Motor neuron (in vitro differentiated cells): ENCODE data around the gene RAMACL. TPM values are rescaled to one million over a fixed set of nuclear protein-coding genes. Genes with fewer than 3 reads are reported as not detected.
"Not testable (repeated sequence)": the region's sequence is repeated elsewhere in the genome, so short reads cannot be mapped to it uniquely, and the experiment has no call there.

Source experiments
- ATAC-seq, 8 experiments: fragments of 200-7000 bp; cut with Tn5 transposase; replicated peaks in 6 of 8; 2 replicates each; pipeline ENCODE4 v1.8.0; 2021; ENCODE audit warnings: mild to moderate bottlenecking in 8 of 8, moderate library complexity in 8 of 8
- H3K27ac ChIP-seq, 2 donors: fragments of 250-450 bp; sonication (Bioruptor Pico); 2 replicates each; pipeline ENCODE4 v1.9.0; 2021; ENCODE audit warnings: antibody characterized with exemption in 2 of 2, mild to moderate bottlenecking in 2 of 2, moderate library complexity in 1 of 2
- H3K4me1 ChIP-seq, 2 donors: fragments of 250-450 bp; sonication (Bioruptor Pico); replicated peaks in 1 of 2; 2 replicates each; pipeline ENCODE4 v1.6.1; 2021; ENCODE audit warnings: antibody characterized with exemption in 2 of 2, mild to moderate bottlenecking in 2 of 2, moderate library complexity in 1 of 2
- H3K4me3 ChIP-seq, 5 donors: fragments of 250-450 bp; sonication (Bioruptor Pico); 2 replicates each; pipeline ENCODE4 v1.9.0; 2021; ENCODE audit warnings: antibody characterized with exemption in 5 of 5, mild to moderate bottlenecking in 5 of 5, moderate library complexity in 4 of 5
- WGBS, 10 experiments: fragments of 450-650 bp; shearing (Covaris generic); methylation state at CpG; one replicate each; pipeline ENCODE4 v1.0.0; 2022; 5-methylcytosine and 5-hydroxymethylcytosine counted together
- in situ Hi-C, 9 experiments: fragments of 400-800 bp; cut with MboI; loops; one replicate each; pipeline ENCODE4 v1.15.0; 2021; ENCODE audit warnings: low sequenced_read_pairs in 9 of 9, low pct_unique_long_range_greater_than_20kb in 2 of 9; ENCODE audit not compliant: unreplicated experiment in 9 of 9
- total RNA-seq, 8 experiments: library from RNA; unstranded; fragments of 300-600 nt; gene quantifications; 2 replicates each; pipeline versions ENCODE4 v1.2.3 to v1.2.4, GENCODE V29; 2022

RAMACL gene
- total RNA-seq, 8 experiments from 2014 or later = 0.50 to 2.7 (median 1.1) TPM

- Histone ChIP-seq H3K4me3 (no peak overlapping the region), H3K4me1 (peaks cover 3 to 9% of the 10 kb centered on the region in 2 donors), H3K27ac (no peak overlapping the region)
- in situ Hi-C loops = no loop called here
- 40 to 83% (median 71%) methylated on average over 2 to 7 of the region's 10 CpGs; no CpG with 5 or more reads in 2 of the 10 experiments for WGBS, 10 experiments
- peak in 1 of 8 experiments; percentile 45 for ATAC-seq
These were observed 1.3 kb upstream of the RAMACL start for GRCh38 chr6:166587631-166588413.

- in situ Hi-C loops = no loop called here
- no peak for ATAC-seq
- no peak overlapping the region for H3K4me3 ChIP-seq
- H3K4me1 ChIP-seq = peaks cover 3 to 9% of the 10 kb centered on the region in 2 donors
- 21 to 98% (median 86%) methylated on average over 1 to 11 of the region's 12 CpGs for WGBS, 10 experiments
- no peak overlapping the region for H3K27ac ChIP-seq
These were observed 1.5 kb downstream of the RAMACL start for GRCh38 chr6:166584853-166585429.

GRCh38 chr6:166584155-166584554 is 2.3 kb downstream of the RAMACL start:
- 0 to 100% (median 93%) methylated on average over 1 to 3 of the region's 3 CpGs; no CpG with 5 or more reads in 3 of the 10 experiments for whole genome bisulfite sequencing, 10 experiments
- H3K27ac ChIP-seq = no peak overlapping the region
- H3K4me3 ChIP-seq = no peak overlapping the region
- in situ Hi-C loops = no loop called here
- ATAC-seq = peak in 4 of 8 experiments; percentile 7 to 75 (median 66)
- H3K4me1 ChIP-seq = peaks cover 3 to 6% of the 10 kb centered on the region in 2 donors

DNA sequence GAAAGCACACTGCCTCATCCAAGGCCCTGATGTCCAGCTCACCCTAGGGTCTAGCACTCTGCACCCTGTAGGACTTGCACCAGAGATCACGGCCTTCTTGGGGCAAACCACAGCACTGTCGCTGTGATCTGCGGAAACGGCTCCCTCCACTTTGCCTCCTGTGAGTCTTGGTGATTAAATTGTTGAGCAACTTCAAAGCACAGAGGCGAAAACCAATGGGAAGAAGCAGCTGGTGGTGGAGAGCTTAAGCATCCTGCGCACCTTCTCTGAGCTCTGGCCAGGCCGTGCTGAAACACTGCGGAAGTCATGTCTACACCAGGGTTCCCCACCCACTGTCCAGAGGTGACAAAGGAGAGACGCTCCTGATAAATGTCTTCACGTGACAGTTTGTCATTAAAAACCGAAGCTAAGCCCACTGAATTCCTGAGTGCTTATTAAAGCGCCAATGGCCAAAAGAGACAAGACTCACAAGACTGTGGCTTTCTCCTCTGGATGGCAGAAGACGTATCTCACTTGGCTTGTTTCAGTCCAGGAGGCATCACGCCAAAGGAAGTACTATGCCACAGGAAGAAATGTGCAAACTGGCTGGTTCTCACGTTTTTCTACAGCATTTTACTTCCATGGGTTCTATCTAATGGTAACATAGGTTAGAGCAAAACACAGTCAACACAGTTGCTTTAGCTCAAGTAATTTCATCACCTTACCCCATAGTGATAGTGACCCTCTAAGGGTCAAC is 3.1 kb downstream of the RAMACL start:
- no peak overlapping the region for H3K27ac ChIP-seq
- WGBS, 10 experiments = 60 to 100% (median 94%) methylated on average over 2 to 11 of the region's 15 CpGs; no CpG with 5 or more reads in 1 of the 10 experiments
- in situ Hi-C loops = no loop called here
- H3K4me3 ChIP-seq = no peak overlapping the region
- H3K4me1 ChIP-seq = peaks cover 2 to 3% of the 10 kb centered on the region in 2 donors
- ATAC-seq = no peak

DNA sequence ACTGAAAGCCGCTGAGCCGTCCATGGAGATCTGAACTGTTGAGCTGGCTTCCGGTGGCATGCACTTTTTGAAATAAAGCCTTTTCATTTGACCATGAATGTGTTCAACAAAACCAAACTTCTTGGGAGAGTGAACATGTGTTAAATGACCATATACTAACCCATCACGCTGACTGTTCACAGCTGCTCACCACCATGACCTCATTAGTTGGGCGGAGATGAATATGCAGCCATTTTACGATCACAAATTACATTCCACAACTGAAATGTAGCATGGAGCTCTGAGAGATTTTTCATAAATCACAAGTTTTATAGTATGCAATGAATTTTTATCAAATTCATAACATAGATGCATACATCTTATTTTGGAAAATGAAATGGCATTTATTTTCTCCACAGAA is 4.2 kb downstream of the RAMACL start:
- ATAC-seq = peak in 3 of 8 experiments; percentile 92 to 97 (median 95)
- in situ Hi-C loops = no loop called here

GRCh38 chr6:166581801-166582200 is 4.7 kb downstream of the RAMACL start:
- WGBS, 10 experiments = 60% methylated on average over 1 of the region's 8 CpGs; no CpG with 5 or more reads in 9 of the 10 experiments
- in situ Hi-C loops, ATAC-seq: not testable (repeated sequence)

More for the DNA sequence above, 4.2 kb downstream of the RAMACL start:
- H3K27ac ChIP-seq = no peak overlapping the region
- H3K4me1 ChIP-seq = peaks cover 0 to 2% of the 10 kb centered on the region in 2 donors
- no peak overlapping the region for H3K4me3 ChIP-seq
- 0 to 100% (median 84%) methylated on average over 1 to 6 of the region's 6 CpGs; no CpG with 5 or more reads in 1 of the 10 experiments for WGBS, 10 experiments

DNA sequence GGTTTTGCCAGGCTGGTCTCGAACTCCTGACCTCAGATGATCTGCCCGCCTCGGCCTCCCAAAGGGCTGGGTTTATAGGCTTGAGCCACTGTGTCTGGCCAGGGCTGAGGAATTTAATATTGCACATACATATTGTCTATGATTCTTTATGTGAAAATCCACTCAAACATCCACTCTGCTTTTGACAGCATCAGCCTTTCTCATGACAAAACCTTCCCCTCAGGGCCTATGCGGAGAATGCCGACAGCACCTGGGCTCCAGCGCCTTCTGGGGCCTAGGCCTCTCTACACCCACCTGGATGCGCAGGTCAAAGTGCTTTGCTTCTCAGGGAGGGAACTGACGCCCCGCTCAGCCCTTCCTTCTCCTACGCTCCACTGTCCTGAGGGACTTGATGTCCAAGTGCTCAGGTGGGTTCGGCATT is 5.4 kb downstream of the RAMACL start:
- ATAC-seq = no peak
- Histone ChIP-seq H3K27ac (no peak overlapping the region), H3K4me3 (no peak overlapping the region), H3K4me1 (peaks cover 0 to 2% of the 10 kb centered on the region in 2 donors)
- 93 to 100% (median 99%) methylated on average over 1 to 8 of the region's 11 CpGs; no CpG with 5 or more reads in 2 of the 10 experiments for WGBS, 10 experiments
- in situ Hi-C loops = no loop called here

More at GRCh38 chr6:166581801-166582200, 4.7 kb downstream of the RAMACL start:
- not testable (repeated sequence) for H3K4me3 ChIP-seq, H3K4me1 ChIP-seq, H3K27ac ChIP-seq

DNA sequence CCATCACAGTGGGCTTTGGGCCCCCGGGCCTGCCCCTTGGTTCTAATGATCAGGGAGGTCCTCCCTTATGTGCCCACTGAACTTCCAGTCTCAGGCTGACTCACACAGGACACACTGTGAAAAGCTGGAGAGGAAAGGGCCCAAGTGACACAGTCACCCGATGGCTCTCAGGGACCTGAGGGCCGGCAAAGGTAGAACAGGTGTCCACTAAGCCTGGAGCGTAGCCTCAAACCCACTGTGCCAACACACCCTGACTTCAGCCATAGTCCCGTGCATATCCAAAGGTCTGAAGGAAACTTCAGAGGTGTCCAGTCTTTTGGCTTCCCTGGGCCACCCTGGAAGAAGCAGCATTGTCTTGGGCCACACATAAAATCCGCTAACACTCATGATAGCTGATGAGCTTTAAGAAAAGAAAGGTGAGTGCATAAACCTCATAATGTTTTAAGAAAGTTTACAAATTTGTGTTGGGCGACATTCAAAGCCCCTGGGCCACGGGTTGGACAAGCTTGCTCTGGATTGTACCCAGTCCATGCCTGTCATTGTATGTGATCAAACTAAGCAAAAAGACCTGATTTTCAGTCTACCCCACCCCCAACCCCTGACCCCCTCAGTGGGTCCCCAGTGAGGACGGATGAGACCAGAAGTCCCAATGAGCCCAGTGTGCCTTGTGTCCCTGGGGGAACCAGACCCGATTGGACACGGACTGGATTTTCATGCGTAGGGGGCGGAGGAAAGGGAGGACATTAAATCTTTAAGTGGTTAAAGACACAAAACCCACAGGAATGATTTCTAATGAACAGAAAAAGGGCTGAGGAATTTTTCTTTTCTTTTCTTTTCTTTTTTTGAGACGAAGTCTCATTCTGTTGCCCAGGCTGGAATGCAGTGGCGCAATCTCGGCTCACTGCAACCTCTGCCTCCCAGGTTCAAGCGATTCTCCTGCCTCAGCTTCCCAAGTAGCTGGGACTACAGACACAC is 6.1 kb downstream of the RAMACL start:
- WGBS, 10 experiments = 79 to 100% (median 90%) methylated on average over 1 to 11 of the region's 17 CpGs; no CpG with 5 or more reads in 3 of the 10 experiments
- Histone ChIP-seq H3K4me3 (no peak overlapping the region), H3K27ac (no peak overlapping the region), H3K4me1 (peaks cover 0 to 2% of the 10 kb centered on the region in 2 donors)
- in situ Hi-C loops = no loop called here
- no peak for ATAC-seq

DNA sequence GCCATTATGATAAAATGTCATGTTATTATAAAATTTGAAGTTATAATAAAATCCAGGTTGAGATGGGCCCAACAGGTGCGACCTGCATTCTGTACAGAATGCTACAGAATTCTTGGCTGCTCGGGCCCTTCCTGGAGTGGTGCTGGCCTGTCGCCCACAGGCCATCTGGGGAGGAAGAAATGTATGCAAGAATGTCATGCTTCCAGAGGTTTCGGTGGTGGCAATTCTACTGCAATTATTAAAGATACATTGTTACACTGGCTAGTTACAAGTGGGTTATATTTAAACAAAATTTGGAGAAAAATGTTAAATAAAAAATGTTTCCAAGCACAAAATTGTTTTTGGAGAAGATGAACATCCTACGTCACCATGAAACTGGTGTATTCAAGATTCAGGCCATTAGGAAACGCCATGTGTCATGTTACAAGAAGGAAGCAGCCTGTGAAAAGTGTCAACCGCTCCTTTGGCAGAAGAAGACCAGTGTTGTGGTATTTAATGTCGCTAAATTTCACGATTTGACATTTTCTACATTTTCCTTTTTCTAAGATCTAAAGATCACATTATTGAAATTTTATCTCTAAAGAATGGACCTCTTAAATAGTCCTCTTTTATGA is 7.1 kb downstream of the RAMACL start:
- WGBS, 10 experiments = 52 to 97% (median 87%) methylated on average over 1 to 9 of the region's 9 CpGs
- peak in 2 of 8 experiments; percentile 7 to 8 for ATAC-seq
- in situ Hi-C loops = no loop called here
- no peaks in the 10 kb centered on the region for H3K4me1 ChIP-seq
- H3K27ac ChIP-seq = no peak overlapping the region
- no peak overlapping the region for H3K4me3 ChIP-seq

DNA sequence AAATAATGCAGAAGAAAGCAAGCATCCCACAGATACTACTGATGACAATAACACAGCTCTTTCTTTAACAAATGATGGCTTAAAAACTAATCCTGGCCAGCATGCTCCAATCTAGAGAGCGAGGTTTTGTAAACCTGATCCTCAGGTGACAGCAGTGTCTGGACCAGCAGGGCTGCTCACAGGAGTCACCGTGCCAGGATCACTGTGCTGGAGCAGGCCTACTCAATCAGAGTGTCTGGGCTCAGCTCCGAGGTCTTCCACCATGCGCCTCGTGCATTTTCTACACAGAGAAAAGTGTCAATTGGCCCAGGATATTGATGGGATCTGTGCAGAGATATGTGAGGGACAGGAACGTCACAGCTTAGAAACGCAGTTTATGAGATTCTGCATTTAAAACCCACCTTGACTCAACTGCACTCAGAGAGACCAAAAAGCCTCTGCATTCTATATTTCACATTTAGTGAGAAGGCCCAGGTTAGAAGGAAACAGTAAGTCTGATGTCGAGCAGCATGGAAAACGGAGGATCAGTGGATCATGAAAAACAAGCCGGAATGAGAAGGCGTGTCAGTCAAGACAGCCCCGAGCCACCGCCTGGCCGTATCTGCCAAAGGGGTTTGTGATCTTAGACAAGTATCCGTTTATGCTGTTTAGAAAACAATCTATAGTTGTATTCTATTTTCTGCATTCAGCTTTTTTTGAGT is 7.8 kb downstream of the RAMACL start:
- in situ Hi-C loops = no loop called here
- WGBS, 10 experiments = 83 to 100% (median 91%) methylated on average over 1 to 13 of the region's 15 CpGs; no CpG with 5 or more reads in 1 of the 10 experiments

GRCh38 chr6:166575205-166575604 is 11.3 kb downstream of the RAMACL start:
- H3K27ac ChIP-seq = no peak overlapping the region
- WGBS, 10 experiments = 33 to 98% (median 91%) methylated on average over 1 to 11 of the region's 11 CpGs
- no peak overlapping the region for H3K4me3 ChIP-seq
- in situ Hi-C loops = no loop called here
- peaks cover 6 to 17% of the 10 kb centered on the region in 2 donors for H3K4me1 ChIP-seq
- ATAC-seq = no peak

More for the DNA sequence above, 7.8 kb downstream of the RAMACL start:
- no peak for ATAC-seq
- H3K27ac ChIP-seq = no peak overlapping the region
- no peaks in the 10 kb centered on the region for H3K4me1 ChIP-seq
- no peak overlapping the region for H3K4me3 ChIP-seq
